Colonic mucosa (tissue), 4 donors: ENCODE results near the gene KCP. TPM values are rescaled to one million over a fixed set of nuclear protein-coding genes. Genes with fewer than 3 reads are reported as not detected.

Experiments
- DNase-seq: peaks from one replicate; pipeline ENCODE4 v3.0.0-alpha.2; 2020
- H3K27ac ChIP-seq: fragments of 200-600 bp; one replicate; pipeline ENCODE4 v1.8.0; 2021
- H3K27me3 ChIP-seq: fragments of 200-600 bp; one replicate; pipeline ENCODE4 v1.8.0; 2021
- H3K36me3 ChIP-seq: fragments of 200-600 bp; one replicate; pipeline ENCODE4 v1.8.0; 2021
- H3K4me1 ChIP-seq: fragments of 200-600 bp; one replicate; pipeline ENCODE4 v1.8.0; 2021; ENCODE audit warnings: mild to moderate bottlenecking
- H3K4me3 ChIP-seq: fragments of 200-600 bp; one replicate; pipeline ENCODE4 v1.8.0; 2021
- H3K9ac ChIP-seq, 2 donors: one replicate each; pipeline ENCODE4 v1.7.0; 2013; ENCODE audit warnings: control low read depth in 2 of 2, low read depth in 2 of 2, low read length in 2 of 2
- H3K9me3 ChIP-seq: fragments of 200-600 bp; one replicate; pipeline ENCODE4 v1.8.0; 2021
- CTCF ChIP-seq: fragments of 200-600 bp; IDR thresholded peaks from one replicate; pipeline ENCODE4 v1.8.0; 2022; ENCODE audit warnings: antibody characterized with exemption, mild to moderate bottlenecking
- intact Hi-C: fragments of 100-400 bp; cut with DNase I; formaldehyde crosslinking; loops from one replicate; pipeline ENCODE4 v1.14.1; 2022
- total RNA-seq, 2 donors: library from RNA; stranded (reverse); fragmentation: NEBNext Ultra II Directional in 1 of 2; extraction: Animal tissue kit (Norgen Biotek cat#: 25700) in 1 of 2; gene quantifications; one replicate each; pipeline ENCODE4 v1.2.1, GENCODE V29; 2021
- donor health status: healthy.
- donor health status: DM: no; HTN: no; CAD: no.
- donor health status: DM: no; HTN: no; CAD: no.

The KCP gene
- total RNA-seq, 2 donors from 2014 or later, result 0.64 to 1.1 TPM

- Histone ChIP-seq H3K36me3 (no peaks in the 10 kb centered on the region), H3K9me3 (no peaks in the 10 kb centered on the region), H3K27me3 (peaks cover 28% of the 10 kb centered on the region), H3K4me3 (no peak overlapping the region), H3K9ac (no peak overlapping the region), H3K27ac (peak overlapping the region; percentile 44), H3K4me1 (no peaks in the 10 kb centered on the region)
- no peak for TF ChIP-seq CTCF
- intact Hi-C loops, result no loop called here
- DNase-seq, result no peak
Observed at GRCh38 chr7:128833946-128834325, 76.6 kb downstream of the KCP start.

GRCh38 chr7:128833148-128833945 is 77.2 kb downstream of the KCP start:
- H3K4me1 ChIP-seq, result no peaks in the 10 kb centered on the region
- DNase-seq, result peak; percentile 44
- peak overlapping the region; percentile 39 for H3K4me3 ChIP-seq
- no peaks in the 10 kb centered on the region for H3K36me3 ChIP-seq
- peaks cover 28% of the 10 kb centered on the region for H3K27me3 ChIP-seq
- H3K9me3 ChIP-seq, result no peaks in the 10 kb centered on the region
- TF ChIP-seq CTCF, result no peak
- peak overlapping the region; percentile 64 for H3K27ac ChIP-seq
- peak overlapping the region; percentile 46 to 56 for H3K9ac ChIP-seq
- intact Hi-C loops, result no loop called here

- Histone ChIP-seq H3K9me3 (no peaks in the 10 kb centered on the region), H3K27ac (peak overlapping the region; percentile 64), H3K36me3 (no peaks in the 10 kb centered on the region), H3K4me3 (peak overlapping the region; percentile 39), H3K4me1 (no peaks in the 10 kb centered on the region), H3K9ac (peak overlapping the region; percentile 46 to 56), H3K27me3 (peaks cover 28% of the 10 kb centered on the region)
- intact Hi-C loops, result no loop called here
- no peak for TF ChIP-seq CTCF
- DNase-seq, result no peak
Observed at GRCh38 chr7:128832880-128833147, 77.7 kb downstream of the KCP start.

- peak overlapping the region; percentile 56 to 58 for H3K9ac ChIP-seq
- intact Hi-C loops, result no loop called here
- peak overlapping the region; percentile 64 for H3K27ac ChIP-seq
- no peak for TF ChIP-seq CTCF
- H3K36me3 ChIP-seq, result no peaks in the 10 kb centered on the region
- peaks cover 28% of the 10 kb centered on the region for H3K27me3 ChIP-seq
- H3K4me3 ChIP-seq, result peak overlapping the region; percentile 39
- DNase-seq, result no peak
- no peaks in the 10 kb centered on the region for H3K4me1 ChIP-seq
- no peaks in the 10 kb centered on the region for H3K9me3 ChIP-seq
Observed at GRCh38 chr7:128831994-128832879, 78.3 kb downstream of the KCP start.

GRCh38 chr7:128831178-128831993 is 79.1 kb downstream of the KCP start:
- Histone ChIP-seq H3K9me3 (no peaks in the 10 kb centered on the region), H3K4me3 (peak overlapping the region; percentile 39), H3K27me3 (peaks cover 28% of the 10 kb centered on the region), H3K27ac (peak overlapping the region; percentile 64), H3K36me3 (no peaks in the 10 kb centered on the region), H3K9ac (peak overlapping the region in 1 of 2 donors; percentile 50), H3K4me1 (no peaks in the 10 kb centered on the region)
- intact Hi-C loops, result no loop called here
- no peak for DNase-seq
- no peak for TF ChIP-seq CTCF
